HG03039 (cell line): ENCODE results near the gene PTBP1.

Experiments
- ATAC-seq: cut with Tn5 transposase; IDR thresholded peaks from one replicate; pipeline ENCODE4 v1.9.1; 2021; ENCODE audit warnings: mild to moderate bottlenecking, moderate library complexity; ENCODE audit not compliant: unreplicated experiment

PTBP1 gene

DNA sequence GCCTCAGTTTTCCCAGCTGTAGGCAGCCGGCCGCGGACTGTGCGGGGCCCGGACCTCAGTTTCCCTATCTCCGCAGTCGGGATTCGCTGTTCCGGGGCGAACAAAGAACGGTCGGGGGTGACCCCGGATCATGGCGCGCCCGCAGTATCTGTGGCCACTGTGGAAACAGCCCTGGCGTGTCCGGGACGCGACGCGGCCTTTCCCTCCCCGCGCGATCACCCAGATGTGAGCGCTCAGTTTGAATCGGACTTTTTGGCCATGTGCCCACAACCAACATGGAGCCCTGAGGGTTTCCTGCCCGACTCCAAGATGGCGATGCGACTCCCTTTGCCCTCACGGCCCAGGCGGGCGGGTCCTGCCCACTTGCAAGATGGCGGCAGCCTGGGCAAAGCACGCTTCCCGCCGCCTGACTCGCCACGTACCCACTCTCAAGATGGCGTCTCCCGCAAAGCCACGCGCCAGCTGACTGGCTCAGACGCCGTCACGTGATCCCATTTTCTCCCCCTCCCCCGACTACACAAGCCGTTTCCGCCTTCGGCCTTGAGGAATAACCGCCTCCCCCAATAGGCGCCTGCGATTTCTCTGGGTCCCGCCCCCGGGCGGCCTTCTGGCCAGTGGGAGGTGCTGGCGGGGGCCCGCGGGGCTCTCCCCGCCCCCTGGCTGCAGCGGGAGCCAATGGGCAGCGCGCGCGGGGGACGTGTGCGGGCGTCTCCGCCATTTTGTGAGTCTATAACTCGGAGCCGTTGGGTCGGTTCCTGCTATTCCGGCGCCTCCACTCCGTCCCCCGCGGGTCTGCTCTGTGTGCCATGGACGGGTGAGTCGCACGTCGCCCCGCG is at the start of gene PTBP1:
PTBP1 (plus strand) TSS at position 761 of the 836 bp plus-strand sequence; CDS start at position 807, 46 bp downstream.
- ATAC-seq = peak; percentile 70

DNA sequence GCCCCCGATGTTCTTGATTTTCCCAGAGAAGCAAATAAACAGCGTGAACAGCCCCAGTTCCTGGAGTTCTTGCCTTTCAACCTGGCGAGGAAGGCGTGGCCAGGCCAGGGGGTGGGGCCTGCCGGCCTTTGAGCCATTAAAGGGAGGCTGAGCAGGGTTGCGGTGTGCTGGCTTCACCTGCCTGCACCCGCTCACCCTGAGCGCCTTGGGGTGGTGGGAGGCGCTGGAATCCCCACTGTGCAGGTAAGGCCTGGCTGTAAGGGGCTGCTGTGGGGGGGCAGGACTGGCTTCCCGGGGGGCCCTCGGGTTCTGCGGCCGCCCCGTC is 49.0 kb upstream of the PTBP1 start:
- no peak for ATAC-seq

DNA sequence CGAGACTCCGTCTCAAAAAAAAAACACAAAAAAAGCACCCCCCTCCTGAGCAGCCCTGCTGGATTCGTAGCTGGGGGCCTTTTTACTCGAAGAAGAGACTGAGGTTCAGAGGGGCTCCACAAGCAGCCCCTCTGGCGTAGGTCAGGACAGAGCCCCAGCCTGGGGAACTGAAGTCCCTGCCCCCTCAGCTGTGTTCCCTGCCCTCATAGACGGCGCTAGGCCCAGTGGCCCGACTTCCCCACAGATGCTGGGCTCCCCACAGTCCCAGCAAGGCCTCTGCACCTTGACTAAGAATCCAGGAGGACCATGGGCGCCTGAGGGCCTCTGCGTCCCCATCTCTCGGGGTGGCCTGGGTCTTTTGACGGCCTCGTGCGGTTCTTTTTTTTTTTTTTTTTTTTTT is 47.4 kb upstream of the PTBP1 start:
- no peak for ATAC-seq

DNA sequence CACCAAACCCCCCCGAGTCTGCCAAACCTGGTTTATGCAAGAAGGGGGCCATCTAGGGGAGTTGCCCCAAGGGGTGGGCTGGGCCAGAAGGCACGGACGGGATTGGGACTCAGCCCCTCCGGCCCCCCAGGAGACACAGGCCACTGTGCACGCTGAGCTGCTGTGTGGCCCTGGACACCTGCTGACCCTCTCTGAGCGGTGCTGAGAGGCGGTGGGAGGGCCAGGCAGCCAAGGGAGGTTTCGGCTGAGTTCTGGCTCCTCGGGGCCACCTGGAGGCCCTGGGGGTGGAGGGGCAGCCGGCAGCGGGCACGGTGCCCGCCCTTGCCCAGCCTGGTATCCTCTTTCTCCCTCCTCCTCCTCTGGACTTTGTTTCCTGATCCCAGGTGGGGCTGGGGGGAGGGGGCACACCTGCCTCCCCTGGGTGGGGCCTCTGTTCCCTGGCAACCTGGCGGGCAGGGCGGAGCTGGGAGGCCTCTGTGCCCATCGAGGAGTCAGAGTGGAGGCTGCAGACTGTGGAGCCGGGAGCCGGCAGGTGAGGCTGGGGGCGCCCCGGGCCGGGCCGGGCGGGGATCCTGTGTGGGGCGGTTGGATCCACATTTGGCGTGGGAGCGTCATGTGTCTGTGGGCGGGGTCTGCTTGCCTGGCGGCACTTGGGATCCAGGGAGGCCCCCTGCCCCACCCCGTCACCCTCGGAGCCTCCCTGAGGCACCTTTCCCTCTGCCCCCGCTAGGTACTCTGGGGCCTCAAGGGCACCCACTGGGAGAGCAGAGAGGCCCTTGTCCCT is 46.4 kb upstream of the PTBP1 start, which contains the start of gene MISP:
MISP (plus strand) TSS at position 473 of the 784 bp plus-strand sequence. CDS start 5,835 bp downstream, outside the sequence.
- no peak for ATAC-seq

DNA sequence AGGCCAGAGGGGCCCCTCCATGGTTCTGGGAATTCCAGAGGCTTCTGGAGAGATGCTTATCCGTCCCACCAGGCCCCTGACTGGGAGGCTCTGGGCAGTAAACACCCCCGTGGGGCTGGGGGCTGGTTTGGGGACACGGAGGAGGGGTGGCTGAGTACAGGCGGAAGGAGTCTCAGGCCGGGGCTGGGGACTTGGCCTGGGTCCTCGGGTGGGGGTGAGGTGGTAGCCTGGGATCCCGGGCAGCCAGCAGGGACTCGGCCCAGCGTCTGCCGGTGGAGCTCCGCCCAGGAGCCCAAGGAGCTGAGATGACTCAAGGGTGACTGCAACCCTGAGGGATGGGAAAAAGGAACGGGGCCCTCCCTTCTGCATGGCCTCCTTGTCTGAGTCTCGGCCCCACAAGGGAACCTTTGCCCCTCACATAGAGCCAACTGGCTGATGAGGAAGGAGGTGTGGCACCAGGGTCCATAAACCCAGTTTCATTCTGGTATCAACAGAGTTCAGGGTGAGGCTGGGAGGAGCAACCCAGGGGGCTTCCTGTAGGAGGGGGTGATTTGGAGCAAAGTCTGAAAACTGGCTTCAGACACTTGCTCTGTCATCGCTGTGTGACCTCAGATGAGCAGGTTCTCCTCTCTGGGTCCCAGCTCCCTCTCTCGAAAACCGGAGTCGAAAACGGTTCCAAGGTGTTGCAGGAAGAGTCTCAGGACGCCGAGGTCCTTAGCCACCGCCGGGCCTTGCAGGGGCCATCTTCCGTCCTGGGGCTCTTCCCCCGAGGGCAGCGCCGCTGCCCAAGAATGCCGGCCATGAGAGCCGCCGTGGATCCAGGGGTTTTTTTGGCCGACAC is 45.5 kb upstream of the PTBP1 start:
- no peak for ATAC-seq

DNA sequence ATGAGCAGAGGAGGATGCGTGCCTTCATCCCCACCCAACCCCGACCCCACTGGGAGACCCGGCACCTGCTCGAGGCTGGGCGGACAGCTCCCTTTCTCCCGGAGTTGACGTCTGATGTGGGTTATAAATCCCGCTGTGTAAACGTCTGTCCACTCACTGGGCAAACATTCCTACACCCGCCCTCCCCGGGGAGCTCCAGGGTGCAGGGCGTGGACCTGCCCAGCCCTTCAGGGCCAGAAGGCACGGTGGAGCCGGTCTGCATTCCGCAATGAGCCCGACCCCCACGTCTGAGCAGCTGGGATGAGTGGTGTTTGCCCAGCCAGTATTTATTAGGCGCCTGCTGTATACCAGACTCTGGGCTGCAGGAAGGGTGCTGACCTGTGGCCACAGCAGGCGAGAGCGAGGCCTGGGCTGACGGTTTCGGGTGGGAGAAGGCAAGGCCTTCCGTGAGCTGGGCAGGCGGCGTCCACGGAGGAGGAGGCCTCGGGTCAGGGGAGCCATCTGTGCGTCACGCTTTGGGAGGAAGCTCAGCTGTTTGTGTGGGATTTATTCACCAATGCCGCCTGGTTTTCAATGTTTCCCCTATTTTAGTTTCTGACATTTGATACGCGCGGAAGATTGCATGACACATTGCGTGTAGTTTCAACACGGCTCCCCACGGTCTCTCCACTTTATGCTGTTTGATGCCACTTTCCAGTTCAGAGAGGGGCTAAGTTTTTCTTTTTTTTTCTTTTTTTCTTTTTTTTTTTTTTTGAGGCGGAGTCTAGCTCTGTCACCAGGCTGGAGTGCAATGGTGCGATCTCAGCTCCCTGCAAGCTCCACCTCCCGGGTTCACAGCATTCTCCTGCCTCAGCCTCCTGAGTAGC is 44.4 kb upstream of the PTBP1 start:
- no peak for ATAC-seq

DNA sequence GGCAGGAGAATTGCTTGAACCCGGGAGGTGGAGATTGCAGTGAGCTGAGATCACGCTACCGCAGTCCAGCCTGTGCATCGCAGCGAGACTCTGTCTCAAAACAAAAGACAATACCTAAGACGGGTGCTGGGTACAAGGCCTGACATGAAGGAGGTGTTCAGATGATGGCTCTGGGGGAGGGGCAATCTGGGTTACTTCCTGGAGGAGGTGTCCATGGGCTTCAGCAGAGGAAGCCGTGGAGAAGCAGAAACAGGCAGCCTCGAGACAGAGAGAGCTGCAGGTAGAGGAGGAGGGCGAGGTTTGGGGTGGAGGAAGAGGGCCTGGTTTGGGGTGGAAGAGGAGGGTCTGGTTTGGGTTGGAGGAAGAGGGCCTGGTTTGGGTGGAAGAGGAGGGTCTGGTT is 42.7 kb upstream of the PTBP1 start:
- ATAC-seq = no peak

DNA sequence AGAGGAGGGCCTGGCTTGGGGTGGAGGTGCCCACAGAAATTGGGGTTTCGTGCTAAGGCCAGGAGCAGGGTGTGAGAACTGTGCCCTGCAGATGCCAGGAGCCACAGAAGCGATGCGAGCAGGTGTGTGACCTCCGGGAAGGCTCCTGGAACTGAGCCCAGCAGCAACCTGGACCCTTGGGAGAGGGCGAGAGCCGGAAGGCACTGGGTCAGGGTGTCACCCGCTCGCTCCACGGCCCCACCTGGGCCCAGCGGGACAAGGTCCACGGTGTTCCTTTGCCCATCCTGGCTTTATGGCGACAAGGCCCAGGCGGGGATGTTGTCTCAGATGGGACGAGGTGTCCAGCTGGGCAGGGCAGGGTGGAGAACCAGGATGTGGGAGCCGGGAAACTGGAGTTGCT is 42.2 kb upstream of the PTBP1 start:
- no peak for ATAC-seq

DNA sequence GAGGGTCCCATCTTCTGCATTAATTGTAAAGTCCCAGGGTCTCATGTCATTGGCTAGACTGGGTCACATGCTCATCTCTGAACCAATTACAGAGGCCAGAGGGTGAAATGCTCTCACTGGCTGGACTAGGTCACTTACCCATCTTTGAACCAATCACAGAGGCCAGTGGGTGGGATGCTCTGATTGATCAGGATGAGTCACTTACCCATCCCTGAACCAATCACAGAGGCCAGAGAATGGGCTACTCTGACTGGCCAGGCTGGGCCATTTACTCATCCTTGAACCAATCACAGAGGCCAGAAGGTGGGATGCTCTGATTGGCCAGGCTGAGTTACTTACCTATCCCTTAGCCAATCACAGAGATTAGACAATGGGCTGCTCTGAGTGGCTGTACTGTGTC is 41.0 kb upstream of the PTBP1 start:
- ATAC-seq = no peak

DNA sequence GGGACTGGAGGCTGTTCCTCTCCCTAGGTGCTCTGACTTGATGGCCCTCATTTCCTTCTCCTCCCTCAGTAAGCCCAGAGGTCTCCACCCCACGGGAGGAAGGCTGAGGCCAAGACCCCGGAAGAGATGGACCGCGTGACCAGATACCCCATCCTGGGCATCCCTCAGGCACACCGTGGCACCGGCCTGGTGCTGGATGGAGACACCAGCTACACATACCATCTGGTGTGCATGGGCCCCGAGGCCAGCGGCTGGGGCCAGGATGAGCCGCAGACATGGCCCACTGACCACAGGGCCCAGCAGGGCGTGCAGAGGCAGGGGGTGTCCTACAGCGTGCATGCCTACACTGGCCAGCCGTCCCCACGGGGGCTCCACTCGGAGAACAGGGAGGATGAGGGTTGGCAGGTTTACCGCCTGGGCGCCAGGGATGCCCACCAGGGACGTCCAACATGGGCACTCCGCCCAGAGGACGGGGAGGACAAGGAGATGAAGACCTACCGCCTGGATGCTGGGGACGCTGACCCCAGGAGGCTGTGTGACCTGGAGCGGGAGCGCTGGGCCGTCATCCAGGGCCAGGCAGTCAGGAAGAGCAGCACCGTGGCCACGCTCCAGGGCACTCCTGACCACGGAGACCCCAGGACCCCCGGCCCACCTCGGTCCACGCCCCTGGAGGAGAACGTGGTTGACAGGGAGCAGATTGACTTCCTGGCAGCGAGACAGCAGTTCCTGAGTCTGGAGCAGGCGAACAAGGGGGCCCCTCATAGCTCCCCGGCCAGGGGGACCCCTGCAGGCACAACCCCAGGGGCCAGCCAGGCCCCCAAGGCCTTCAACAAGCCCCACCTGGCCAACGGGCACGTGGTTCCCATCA is 40.2 kb upstream of the PTBP1 start:
- no peak for ATAC-seq

DNA sequence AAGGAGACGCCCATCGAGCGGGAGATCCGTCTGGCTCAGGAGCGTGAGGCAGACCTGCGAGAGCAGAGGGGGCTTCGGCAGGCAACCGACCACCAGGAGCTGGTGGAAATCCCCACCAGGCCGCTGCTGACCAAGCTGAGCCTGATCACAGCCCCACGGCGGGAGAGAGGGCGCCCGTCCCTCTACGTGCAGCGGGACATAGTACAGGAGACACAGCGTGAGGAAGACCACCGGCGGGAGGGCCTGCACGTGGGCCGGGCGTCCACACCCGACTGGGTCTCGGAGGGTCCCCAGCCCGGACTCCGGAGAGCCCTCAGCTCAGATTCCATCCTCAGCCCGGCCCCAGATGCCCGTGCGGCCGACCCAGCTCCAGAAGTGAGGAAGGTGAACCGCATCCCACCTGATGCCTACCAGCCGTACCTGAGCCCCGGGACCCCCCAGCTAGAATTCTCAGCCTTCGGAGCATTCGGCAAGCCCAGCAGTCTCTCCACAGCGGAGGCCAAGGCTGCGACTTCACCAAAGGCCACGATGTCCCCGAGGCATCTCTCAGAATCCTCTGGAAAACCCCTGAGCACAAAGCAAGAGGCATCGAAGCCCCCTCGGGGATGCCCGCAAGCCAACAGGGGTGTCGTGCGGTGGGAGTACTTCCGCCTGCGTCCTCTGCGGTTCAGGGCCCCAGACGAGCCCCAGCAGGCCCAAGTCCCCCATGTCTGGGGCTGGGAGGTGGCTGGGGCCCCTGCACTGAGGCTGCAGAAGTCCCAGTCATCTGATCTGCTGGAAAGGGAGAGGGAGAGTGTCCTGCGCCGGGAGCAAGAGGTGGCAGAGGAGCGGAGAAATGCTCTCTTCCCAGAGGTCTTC is 39.2 kb upstream of the PTBP1 start:
- no peak for ATAC-seq

DNA sequence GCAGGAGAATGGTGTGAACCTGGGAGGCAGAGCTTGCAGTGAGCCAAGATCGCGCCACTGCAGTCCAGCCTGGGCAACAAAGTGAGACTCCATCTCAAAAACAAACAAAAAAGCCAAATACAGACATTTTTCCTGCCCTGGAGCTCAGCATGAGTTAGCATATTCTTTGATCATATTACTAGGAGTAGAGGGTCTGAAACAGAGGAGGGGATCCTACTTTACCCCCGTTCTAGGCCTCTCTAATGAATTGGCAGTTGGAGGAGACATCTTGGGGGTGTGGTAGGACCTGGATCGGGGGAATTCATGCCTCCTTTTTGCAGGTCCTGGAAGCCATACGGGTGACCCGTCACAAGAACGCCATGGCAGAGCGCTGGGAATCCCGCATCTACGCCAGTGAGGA is 34.1 kb upstream of the PTBP1 start:
- ATAC-seq = no peak

DNA sequence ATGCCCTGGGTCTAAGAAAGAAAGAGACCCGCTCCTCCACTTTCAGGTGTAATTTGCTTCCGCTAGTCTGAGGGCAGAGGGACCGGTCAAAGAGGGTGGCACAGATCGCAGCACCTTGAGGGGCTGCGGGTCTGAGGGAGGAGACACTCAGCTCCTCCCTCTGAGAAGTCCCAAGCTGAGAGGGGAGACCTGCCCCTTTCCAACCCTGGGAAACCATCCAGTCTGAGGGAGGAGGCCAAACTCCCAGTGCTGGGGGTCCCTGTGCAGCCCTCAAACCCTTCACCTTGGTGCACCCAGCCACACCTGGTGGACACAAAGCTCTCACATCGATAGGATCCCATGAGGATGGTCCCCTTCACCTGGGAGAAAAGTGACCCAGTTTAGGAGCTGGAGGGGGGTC is 33.4 kb upstream of the PTBP1 start:
- no peak for ATAC-seq

DNA sequence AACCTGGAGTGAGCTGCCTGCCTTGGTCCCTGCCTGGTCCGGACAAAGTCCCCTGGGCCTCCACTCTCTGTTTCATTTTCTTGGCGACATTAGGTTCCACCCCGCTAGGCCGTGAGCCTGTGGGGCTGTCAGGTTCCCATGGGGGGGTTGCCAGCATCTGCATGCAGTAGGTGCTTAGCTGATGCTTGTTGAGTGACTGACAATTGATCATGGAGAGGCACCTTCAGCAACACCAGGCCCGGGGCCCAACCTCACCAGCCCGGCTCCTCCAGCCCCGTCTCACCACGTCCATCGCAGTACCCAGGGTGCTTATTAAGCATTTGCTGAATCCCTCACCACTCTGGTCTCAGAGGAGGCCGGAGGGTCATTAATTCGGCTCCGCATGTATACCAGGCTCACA is 33.0 kb upstream of the PTBP1 start:
- no peak for ATAC-seq

DNA sequence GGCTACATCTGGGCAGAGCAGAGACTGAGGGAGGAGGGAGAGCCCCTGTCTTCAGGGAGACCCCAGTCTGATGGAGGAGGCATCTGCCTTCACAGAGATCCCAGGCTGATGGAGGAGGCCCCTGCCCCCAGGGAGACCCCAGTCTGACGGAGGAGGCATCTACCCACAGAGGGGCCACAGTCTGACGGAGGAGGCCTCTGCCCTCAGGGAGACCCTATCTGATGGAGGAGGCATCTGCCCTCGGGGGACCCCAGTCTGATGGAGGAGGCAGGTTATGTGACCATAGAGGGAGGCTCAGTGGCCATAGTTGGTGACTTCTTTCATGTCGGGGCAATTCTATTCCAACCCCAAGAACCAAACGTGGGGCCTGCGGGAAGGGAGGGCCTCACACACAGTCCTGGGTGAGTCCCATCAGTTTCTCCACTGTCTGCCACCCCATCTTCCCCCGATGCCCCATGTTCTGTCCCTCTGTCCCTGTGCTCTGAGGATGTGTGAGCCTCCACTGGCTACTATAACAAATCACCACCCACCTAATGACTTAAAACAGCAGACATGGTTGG is 32.0 kb upstream of the PTBP1 start:
- no peak for ATAC-seq

DNA sequence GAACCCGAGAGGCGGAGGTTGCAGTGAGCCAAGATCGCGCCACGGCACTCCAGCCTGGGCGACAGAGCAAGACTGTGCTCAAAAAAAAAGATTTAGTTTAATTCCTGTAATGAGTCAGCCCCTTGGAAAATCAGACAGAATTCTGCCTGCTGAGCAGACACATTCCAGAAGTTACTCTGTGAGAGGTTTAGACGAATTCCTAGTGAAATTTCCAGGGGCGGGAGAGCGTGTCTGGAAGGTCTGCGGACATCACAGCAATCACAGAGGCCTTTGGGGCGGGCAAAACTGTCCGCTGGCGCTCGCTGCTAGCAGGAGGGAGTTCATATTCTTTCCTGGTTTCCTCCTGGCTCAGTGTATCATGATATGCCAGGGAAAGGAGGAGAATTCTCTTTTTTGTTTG is 28.8 kb upstream of the PTBP1 start:
- ATAC-seq = no peak

DNA sequence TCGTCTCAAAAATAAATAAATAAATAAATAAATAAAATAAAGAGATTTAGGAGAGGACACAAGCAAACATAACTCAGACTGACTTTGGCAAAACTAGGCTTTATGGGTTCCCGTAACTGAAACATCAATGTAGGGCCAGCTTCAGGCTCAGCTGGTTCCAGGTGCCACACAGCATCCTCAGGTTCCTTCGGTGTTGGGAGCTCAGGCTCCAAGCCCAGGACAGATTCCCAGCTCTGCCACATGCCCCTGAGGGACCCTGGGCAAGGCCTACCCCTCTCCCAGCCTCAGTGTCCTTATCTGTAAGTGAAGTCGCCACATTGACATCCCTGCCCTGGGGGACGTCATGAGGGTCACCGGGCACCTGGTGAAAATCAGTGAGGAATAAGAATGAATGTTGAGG is 27.6 kb upstream of the PTBP1 start:
- ATAC-seq = no peak

DNA sequence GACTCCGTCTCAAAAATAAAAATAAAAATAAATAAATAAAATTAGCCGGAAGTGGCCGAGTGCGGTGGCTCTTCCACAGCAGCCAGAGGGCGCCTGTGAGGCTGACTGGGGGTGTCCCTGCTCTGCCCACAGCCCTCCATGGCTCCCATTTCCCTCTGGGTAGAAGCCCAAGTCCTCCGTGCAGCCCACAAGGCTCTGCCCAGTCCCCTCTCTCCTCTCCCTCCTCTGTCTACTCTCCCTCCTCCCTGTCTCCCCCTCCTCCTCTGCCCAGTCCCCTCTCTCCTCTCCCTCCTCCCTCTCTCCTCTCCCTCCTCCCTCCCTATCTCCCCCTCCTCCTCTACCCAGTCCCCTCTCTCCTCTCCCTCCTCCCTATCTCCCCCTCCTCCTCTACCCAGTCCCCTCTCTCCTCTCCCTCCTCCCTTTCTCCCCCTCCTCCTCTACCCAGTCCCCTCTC is 25.9 kb upstream of the PTBP1 start:
- ATAC-seq = no peak
